SKM-1 (cell line): ENCODE results near the gene LRRC59.
"Not testable (repeated sequence)": the region's sequence is repeated elsewhere in the genome, so short reads cannot be mapped to it uniquely, and the experiment has no call there.

ENCODE experiments used
- DNase-seq: peaks from one replicate; lab custom pipeline; 2025; ENCODE audit not compliant: unreplicated experiment; lab: John Stamatoyannopoulos, UW

Gene LRRC59

GRCh38 chr17:50424996-50425681 lies 27.8 kb upstream of the LRRC59 start:
- DNase-seq = no peak

- no peak for DNase-seq
These were observed 27.1 kb upstream of the LRRC59 start for GRCh38 chr17:50424246-50424995.

- DNase-seq = no peak
These were observed 26.3 kb upstream of the LRRC59 start for GRCh38 chr17:50423553-50424159.

GRCh38 chr17:50422738-50423137 lies 25.4 kb upstream of the LRRC59 start:
- no peak for DNase-seq

- DNase-seq = no peak
These were observed 24.2 kb upstream of the LRRC59 start for GRCh38 chr17:50421308-50422051.

GRCh38 chr17:50420419-50421112 lies 23.2 kb upstream of the LRRC59 start:
- no peak for DNase-seq

GRCh38 chr17:50419577-50419976 lies 22.3 kb upstream of the LRRC59 start:
- DNase-seq = not testable (repeated sequence)

GRCh38 chr17:50414808-50415207 lies 17.5 kb upstream of the LRRC59 start:
- no peak for DNase-seq

- no peak for DNase-seq
These were observed 14.9 kb upstream of the LRRC59 start for GRCh38 chr17:50412188-50412732.

- no peak for DNase-seq
These were observed 10.6 kb upstream of the LRRC59 start for GRCh38 chr17:50407921-50408320.

GRCh38 chr17:50406578-50406977 lies 9.3 kb upstream of the LRRC59 start:
- no peak for DNase-seq

- DNase-seq = not testable (repeated sequence)
These were observed 8.0 kb upstream of the LRRC59 start for GRCh38 chr17:50405351-50405750.

- DNase-seq = not testable (repeated sequence)
These were observed 2.3 kb upstream of the LRRC59 start for GRCh38 chr17:50399591-50399990.

GRCh38 chr17:50398672-50399071 lies 1.3 kb upstream of the LRRC59 start:
- not testable (repeated sequence) for DNase-seq

- DNase-seq = no peak
These were observed 579 bp upstream of the LRRC59 start for GRCh38 chr17:50397919-50398285.

- DNase-seq = peak; percentile 31
These were observed 837 bp downstream of the LRRC59 start for GRCh38 chr17:50396261-50397110.

- no peak for DNase-seq
These were observed 2.6 kb downstream of the LRRC59 start for GRCh38 chr17:50394711-50395110.

- no peak for DNase-seq
These were observed 3.6 kb downstream of the LRRC59 start for GRCh38 chr17:50393700-50394099.

GRCh38 chr17:50392621-50393020 lies 4.7 kb downstream of the LRRC59 start:
- DNase-seq = no peak

- DNase-seq = no peak
These were observed 7.8 kb downstream of the LRRC59 start for GRCh38 chr17:50389534-50389933.
